ENCODE measurements around the gene RAPSN.
A peak's percentile ranks its signal among the peaks of the same experiment; 100 is the strongest.

RAPSN gene

DNA sequence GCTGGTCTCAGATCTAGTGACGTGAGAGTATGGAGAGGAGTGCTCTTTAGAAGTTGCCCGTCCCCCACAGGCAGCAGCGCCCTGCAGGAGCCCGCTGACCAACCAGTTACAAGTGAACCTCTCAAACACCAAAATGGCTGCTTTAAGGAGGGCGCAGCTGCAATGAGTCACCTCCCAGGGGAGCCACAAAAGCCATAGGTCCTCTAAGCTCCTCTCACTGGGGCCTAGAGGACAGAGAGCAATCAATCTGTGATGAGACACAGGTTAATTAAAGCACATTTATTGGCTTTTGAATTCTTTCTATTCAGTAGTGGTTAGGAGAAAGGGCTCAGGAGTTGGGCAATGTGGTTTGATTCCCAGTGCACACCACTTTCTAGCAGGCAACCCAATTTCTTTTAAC, 15.5 kb upstream of the RAPSN start:
- no peak for DNase-seq

DNA sequence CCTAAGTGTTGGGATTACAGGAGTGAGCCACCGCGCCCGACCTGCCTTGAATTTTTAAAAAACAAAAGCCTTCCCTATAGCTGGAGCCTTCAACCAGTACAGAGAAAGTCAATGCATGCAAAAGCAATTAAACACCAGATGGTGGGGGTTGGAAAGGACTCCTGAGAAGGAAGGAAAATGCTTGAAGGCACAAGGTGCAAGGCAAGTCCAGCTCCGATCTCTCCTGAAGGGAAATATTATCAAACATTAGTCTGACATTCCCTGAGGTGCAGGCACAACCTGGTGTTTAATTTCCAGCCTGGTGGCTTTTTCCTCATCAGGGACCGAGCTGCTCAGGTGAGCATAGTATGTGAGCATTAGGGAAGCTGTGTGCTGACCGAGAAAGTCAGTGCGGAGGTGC, 12.9 kb upstream of the RAPSN start:
- no peak for DNase-seq

DNA sequence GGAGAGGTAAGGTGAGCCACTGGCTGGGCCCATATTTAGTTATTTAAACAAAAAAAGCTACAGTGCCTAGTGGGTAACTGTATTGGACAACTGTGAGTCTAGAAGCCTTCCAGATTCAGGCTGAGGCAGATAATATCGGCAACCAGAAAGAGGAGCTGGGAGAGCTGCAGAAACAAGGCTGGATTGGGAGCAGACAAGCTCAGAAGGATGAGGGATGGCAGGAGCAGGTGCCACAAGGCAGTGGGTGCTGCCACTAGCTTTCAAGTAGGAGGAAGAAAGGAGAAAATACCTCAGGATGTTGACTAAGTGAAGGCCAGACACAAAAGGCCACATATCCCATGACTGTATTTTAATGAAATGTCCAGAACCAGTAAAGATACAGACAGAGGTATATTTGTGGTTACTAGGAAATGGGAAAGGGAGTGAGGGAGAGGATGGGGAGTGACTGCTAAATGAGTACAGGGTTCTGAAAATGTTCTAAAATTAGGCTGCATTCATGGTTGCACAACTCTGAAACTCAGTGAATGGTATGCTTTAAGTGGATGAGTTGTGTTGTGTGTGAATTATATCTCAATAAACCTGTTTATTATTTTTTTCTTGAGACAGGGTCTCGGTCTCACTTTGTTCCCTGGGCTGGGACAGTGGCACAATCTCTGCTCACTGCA, 11.8 kb upstream of the RAPSN start:
- DNase-seq, result no peak

DNA sequence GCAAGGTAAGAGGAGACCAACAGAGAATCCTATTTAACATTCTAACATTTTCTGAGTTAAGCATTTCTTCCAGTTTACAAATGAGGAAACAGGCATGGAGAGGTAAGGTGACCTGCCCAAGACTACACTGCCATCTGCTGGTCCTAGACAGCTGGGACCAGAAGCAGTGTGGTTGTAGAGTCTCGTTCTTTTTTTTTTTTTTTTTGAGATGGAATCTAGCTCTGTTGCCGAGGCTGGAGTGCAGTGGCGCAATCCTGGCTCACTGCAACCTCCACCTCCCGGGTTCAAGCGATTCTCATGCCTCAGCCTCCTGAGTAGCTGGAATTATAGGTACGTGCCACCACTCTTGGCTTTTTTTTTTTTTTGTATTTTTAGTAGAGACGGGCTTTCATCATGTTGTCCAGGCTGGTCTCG, 5.3 kb upstream of the RAPSN start:
- DNase-seq, result peak; percentile 40

DNA sequence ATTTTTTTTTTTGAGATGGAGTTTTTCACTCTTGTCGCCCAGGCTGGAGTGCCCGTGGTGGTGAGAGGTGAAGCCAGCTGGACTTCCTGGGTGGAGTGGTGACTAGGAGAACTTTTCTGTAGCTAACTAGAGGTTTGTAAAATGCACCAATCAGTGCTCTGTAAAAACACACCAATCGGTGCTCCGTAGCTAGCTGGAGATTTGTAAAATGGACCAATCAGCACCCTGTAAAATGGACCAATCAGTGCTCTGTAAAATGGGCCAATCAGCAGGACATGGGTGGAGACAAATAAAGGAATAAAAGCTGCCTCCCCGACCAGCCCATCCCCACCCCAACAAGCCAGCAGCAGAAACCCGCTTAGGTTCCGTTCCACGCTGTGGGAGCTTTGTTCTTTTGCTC, 4.4 kb upstream of the RAPSN start:
- no peak for DNase-seq

DNA sequence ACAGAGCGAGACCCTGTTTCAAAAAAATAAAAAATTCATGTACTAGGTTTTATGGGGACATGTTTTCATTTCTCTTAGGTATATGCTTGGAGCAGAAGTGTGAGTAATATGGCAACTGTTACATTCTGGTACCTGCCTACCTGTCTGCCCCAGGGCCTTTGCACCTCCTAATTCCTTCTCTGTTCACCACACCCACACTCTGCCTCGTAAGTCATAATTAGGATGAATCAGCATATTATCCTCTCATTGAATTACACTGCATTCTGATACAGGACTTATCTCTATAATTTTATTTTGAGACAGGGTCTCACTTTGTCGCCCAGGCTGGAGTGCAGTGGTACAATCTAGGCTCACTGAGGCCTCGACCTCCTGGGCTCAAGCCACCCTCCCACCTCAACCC, 3.1 kb upstream of the RAPSN start:
- no peak for DNase-seq

DNA sequence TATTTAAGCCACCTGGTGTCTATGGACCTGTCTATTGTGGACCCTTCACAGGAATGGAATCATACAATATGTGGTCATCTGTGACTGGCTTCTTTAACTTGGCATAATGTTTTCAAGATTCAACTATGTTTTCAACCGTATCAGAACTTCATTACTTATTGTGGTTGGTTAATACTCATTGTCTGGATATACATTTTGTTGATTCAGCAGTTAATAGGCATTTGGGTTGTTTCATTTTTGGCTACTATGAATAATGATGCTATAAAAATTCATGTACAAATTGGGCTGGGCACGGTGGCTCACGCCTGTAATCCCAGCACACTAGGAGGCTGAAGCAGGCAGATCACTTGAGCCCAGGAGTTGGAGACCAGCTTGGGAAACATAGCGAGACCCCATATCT, 2.5 kb upstream of the RAPSN start:
- DNase-seq, result no peak

DNA sequence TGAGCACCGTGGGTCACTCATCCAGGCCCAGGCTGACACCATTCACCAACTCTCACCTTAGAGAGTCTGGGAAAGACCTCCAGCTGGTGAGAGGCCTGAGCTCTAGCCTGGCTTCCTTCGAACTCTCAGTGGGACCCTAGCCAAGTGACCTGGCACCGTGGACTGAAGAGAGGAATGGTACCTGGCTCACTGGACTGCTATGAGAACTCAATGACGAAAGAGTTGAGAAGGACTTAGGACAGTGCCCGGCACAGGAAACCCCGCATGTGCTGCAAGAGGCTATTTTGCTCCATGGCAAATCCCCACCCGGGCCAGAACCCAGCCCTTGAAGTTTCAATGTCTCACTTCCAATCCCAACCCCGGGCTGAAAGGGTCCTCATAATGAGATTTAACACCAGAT, 605 bp upstream of the RAPSN start:
- no peak for DNase-seq

DNA sequence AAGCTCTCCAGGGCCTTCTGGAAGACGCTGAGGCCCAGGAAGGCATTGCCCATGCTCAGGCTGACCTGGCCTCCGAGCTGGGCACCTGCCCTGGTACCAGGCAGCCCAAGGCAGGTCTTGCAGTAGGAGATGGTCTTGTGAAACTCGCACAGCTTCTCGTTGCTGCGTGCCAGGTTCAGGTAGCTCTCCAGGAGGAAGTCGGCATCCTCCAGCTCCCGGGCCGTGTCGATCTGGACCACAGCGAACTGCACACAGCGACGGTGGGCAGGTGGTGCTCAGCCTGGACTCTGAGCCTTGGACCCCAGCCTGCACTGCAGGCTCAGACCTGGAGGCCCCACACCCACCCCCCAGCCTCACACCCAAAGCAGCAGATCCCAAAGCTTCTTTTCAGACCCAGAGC, 1.0 kb downstream of the RAPSN start:
- no peak for DNase-seq

DNA sequence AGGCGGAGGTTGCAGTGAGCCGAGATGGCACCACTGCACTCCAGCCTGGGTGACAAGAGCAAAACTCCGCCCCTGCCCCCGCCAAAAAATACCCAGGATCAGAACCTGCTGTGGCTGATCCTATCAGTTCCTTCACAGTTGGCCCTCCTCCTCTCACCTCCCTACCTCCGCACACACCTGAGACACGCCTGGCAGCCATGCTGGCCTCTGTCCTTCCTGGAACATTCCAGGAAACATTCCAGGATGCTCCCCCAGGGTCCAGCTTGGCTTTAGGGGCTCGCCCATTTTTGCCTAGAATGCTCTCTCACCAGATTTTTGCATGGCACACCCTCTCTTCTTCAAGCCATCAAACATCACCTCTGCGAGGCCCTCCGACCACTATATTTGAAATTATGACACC, 2.1 kb downstream of the RAPSN start:
- DNase-seq, result no peak

DNA sequence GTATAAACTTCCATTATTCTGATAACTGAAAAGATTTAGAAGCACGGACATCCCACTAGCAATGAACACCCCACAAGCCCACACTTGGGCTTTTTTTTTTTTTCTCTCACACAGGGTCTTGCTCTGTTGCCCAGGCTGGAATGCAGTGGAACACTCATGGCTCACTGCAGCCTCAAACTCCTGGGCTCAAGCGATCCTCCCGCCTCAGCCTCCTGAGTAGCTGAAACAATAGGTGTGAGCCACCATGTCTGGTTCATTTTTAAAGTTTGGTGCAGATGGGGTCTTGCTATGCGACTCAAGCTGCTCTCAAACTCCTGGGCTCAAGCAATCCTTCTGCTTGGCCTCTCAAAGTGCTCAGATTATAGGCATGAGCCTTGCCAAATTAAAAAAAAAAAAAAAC, 3.1 kb downstream of the RAPSN start:
- no peak for DNase-seq

DNA sequence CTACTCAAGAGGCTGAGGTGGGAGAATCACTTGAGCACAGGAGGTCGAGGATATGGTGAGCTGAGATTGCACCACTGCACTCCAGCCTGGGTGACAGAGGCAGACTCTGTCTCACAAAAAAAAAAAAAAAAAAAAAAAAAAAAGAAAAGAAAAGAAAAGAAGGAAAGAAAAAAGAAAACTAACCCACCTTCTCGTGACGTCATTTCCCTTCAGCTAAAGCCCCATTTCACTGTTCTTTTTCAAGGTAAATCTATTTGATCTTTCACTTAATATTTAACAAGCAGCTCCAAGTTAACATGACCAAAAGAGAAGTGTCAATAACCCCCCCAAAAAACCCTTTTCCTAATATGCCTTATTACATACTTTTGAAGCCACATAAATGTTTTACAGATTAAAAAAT, 5.1 kb downstream of the RAPSN start:
- no peak for DNase-seq

DNA sequence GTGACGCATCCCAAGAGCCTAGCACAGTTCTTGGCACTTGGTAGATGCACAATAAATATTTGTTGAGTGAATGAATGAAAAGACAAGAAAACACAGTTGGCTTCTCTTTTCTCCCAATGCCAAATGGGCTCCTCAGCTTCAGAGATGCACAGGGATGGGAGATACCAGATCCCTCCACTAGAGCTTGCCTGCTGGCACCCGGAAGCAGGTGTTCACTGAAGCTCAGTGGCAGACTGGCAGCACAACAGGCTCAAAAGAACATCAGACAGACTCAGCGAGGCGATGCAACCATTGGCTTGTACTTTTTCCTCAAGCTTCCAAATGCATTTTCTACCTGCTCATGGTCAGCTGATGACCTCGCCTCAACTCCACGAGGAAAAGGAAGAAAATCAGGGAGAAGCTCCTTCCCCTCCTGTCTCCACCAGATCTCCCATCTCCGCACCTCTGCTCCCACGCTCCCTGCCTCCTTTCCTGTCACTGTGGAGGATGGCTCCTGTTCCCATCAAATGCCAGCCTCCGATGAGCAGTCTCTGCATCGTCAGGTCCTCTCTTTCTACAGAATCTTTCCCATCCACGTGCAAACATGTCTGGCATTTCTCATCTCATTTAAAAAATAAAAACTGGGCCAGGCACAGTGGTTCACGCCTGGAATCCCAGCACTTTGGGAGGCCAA, 5.8 kb downstream of the RAPSN start:
- no peak for DNase-seq

DNA sequence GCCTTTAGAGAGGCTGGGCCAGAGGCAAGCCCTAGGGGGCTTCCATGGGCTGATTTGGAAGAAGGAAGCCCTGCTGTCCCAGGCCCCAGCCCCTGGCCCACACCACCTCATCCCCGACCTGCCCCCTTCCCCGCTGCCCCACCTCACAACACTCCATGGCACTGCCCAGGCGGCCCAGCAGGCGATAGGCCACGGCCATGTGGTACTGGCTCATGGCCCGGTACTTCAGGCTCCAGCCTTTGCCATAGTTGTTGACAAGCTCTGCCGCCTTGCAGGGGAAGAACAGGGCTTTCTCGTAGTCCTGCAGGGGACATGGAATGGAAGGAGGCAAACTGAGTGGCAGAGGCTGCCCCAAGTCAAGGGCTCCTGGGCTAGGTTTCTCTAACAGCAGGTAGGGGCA, 6.4 kb downstream of the RAPSN start:
- no peak for DNase-seq

DNA sequence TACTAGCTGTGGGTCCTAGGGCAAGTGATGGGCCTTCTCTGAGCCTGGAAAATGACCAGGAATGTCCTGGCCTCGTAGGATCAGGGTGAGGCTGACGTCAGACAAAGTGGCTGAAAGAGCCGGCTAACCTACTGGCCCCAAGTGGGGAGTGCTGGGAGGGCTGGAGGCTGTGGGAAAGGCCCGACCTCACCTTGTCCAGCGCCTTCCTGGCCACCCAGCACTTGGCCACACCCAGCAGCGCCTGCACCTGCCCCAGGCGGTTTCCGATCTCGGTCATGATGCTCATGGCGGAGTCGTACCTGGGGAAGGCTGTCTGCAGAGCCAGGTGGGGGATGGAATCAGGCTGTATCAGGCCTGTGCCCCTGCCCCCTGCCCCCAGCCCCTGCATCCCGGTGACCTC, 7.5 kb downstream of the RAPSN start:
- no peak for DNase-seq

DNA sequence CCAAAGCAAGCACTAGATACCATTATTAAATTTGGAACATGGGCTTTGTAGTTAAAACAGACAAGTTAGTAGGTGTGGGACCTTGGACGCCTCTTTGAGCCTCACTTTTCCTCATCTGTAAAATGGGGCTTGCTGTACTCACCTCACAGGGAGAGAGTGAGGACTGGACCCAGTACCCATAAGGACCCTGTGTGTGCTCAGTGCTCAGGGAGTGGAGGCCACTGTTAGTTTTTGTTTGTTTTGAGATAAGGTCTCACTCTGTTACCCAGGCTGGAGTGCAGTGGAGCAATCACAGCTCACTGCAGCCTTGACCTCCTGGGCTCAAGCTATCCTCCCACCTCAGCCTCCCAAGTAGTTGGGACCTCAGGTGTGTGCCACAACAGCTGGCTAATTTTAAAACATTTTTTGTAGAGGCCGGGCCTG, 8.9 kb downstream of the RAPSN start:
- no peak for DNase-seq

DNA sequence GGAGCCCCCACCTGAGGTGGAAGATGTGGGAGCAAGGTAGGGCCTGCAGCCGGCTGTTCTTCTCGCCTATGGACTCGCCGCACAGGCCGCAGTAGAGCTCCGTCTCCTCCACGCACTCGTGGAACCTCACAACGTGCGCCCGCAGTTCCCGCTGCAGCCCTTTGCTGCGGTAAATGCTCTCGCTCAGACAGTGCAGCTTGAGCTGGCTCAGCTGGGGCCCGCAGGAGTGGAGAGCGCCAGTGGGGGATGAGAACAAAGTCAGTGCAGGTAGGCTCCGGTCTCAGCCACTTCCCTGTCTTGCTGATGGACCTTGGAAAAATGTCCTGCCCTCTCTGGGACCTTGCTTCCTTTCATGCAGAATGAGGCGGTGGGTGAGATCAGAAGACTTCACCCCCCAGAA, 10.2 kb downstream of the RAPSN start:
- no peak for DNase-seq

DNA sequence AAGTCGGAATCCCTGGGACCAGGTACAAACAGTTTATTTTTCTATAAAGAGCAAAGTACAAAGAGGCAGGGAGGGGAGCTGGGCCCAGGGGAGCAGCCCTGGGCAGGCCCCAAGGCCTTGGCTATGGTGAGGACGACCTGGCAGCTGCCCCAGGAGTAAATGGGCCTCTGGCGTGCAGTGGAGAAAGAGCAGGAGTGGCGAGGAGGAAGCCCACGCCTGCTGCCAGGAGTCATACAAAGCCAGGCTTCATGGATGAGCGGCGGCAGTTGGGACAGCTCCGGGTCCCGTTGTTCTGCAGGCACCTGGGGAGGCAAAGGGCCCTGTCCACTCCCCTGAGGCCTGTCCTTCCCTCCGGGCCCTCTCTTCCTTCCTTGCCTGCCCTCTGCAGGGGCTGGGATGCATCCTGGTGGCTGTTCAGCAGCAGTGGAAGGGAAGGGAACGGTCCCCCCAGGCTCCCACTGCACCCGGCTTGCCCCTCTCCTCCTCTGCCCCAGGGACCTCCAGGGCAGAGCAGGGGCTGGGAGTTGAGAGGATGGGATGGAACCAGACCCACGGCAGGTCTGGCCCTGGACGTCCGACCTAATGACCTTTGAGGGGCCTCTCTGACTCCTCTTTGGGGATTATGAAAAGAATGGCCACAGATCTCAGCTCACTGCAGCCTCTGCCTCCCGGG, 11.1 kb downstream of the RAPSN start:
- no peak for DNase-seq

DNA sequence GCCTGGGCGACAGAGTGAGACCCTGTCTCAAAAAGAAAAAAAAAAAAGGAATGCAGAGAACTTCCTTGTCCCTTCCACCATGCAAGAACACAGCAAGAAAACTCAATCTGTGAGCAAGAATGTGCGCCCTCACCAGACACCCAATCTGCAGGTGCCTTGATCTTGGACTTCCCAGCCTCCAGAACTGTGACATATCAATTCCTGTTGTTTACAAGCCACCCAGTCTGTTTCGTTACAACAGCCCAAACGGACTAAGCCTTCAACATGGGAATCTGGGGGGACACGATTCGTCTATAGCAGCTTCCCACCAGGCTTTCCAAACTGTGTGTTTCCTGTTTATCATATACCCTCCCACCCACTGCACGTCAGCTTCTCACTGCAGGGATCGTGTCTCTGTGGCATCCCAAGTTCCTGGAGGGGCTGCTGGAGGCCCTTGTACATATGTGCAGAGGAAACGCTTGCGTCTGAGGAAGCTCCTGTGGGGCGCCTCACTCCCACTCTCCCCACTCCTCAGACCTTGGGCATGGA, 11.7 kb downstream of the RAPSN start:
- DNase-seq, result no peak

DNA sequence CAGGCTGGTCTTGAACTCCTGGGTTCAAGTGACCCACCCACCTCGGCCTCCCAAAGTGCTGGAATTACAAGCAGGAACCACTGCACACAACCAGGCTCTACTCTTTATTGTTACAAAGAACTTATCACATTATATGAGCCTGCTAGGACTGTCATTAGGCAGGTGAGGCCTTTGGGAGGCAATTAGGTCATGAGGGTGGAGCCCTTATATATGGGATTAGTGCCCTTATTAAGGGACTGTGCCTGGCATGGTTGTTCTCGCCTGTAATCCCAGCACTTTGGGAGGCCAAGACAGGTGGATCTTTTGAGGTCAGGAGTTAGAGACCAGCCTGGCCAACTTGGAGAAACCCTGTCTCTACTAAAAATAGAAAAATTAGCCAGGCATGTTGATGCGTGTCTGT, 12.2 kb downstream of the RAPSN start:
- DNase-seq, result no peak

DNA sequence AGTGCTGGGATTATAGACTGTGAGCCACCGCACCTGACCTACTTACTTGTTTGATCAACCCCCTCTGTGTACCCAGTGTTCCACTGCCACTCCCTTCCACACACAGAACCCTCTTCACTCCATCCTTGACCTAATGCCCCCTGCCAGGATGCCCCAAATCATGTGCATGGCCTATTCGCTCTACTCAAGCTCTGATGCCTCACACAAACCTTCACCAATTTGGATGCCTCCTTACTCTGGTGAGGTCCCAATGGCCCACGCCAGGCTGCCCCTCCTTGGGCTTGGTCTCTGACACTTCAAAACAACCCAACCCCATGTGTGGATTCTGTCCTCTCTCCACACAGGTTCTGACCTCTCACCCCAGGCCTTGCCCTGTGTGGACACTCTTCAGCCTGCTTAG, 13.2 kb downstream of the RAPSN start:
- DNase-seq, result no peak

DNA sequence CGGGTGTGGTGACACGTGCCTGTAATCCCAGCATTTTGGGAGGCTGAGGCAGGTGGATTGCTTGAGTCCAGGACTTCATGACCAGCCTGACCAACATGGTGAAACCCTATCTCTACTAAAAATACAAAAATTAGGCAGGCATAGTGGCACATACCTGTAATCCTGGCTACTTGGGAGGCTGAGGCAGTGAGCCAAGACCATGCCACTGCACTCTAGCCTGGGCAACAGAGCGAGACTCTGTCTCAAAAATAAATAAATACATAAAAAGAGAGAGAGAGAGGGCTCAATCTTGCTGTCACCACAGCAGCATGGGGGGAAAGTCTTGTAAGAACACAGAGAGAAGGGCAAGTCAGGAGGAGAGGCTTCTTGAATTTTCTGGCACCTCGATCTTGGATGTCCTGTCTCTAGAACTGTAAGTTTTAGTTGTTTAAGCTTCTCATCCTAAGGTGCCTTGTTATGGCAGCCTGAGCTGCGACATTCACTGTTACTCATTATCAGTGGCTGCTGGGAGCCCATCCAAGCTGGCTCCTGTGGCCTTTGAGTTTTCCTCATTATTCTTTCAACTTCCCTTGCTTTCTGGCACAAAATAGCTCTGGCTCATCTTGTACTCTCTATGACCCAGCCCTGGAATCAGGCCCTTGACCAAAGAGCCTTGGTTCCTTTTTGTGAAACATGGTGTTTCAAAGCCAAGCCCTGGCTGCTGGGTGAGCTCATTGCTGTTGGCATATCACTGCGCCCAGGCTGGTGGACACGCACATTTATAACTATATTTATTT, 14.7 kb downstream of the RAPSN start:
- DNase-seq, result no peak

DNA sequence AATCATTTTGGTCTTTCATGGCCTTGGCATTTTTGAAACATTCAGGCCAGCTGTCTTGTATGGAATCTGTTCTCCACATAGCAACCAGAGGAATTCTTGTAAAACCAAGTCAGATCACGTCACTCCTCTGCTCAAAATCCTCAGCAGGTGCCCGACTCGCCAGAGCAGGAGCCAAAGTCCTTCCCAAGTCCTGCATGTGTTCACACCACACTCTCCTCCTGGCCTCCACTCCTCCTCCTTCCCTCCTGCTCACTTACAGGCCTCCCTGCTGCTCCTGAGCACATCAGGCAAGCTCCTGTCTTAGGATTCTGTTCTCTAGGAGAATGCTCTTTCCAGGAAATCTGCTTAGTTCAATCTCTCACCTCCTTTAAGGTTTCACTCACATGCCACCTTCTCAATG, 15.8 kb downstream of the RAPSN start:
- DNase-seq, result no peak
